ENCODE measurements around the gene ZMIZ1.

GRCh38 chr10:79159141-79159651 is 90.4 kb downstream of the ZMIZ1 start:
- TF ChIP-seq POLR2AphosphoS5 (IDR thresholded peaks at IDR 0.05; ENCODE audit: low read depth, low read length), result no peak
- no peak for TF ChIP-seq REST (IDR thresholded peaks at IDR 0.05; ENCODE audit: insufficient read depth in 1 of 2, low read depth in 2 of 2, low read length in 2 of 2)
- no peak for TF ChIP-seq TAF1 (IDR thresholded peaks at IDR 0.05; ENCODE audit: borderline replicate concordance, insufficient read depth, low read length)
- TF ChIP-seq SIN3A (IDR thresholded peaks at IDR 0.05; ENCODE audit: borderline replicate concordance, insufficient read depth, low read length), result no peak
- TF ChIP-seq FOXP2 (optimal IDR thresholded peaks at IDR 0.05; ENCODE audit: borderline replicate concordance, extremely low read depth, extremely low read length, insufficient read depth), result no peak
